PC-3 (cell line): ENCODE measurements around the gene RTN4RL2. TPM values are rescaled to one million over a fixed set of nuclear protein-coding genes. Genes with fewer than 3 reads are reported as not detected.

Source experiments
- ATAC-seq: fragments of 200-7000 bp; cut with Tn5 transposase; 2 replicates; pipeline ENCODE4 v1.9.1; 2020; ENCODE audit warnings: mild to moderate bottlenecking, moderate library complexity
- BruUV-seq: library from RNA; stranded (reverse); fragments of 400-500 nt; replicated peaks from 2 replicates; lab custom pipeline; 2021; lab: Mats Ljungman, UMichigan
- CTCF ChIA-PET: fragments of 300-600 bp; sonication (Branson Sonifier 250); formaldehyde crosslinking; loops from one replicate; lab custom pipeline; 2022; ENCODE audit warnings: antibody characterized with exemption; lab: Charles Lee
- POLR2A ChIA-PET: fragments of 300-600 bp; sonication (Branson Sonifier 250); formaldehyde crosslinking; loops from one replicate; lab custom pipeline; 2022; ENCODE audit warnings: antibody characterized with exemption; ENCODE audit not compliant: unreplicated experiment; lab: Charles Lee
- DNase-seq: peaks from one replicate; pipeline ENCODE4 v3.0.0-alpha.2; 2015
- H2AFZ ChIP-seq: fragments of 300-600 bp; sonication (generic); 2 replicates; pipeline ENCODE4 v1.6.0; 2016; ENCODE audit warnings: antibody characterized with exemption, low read length
- H3F3A ChIP-seq: fragments of 300-600 bp; sonication (generic); one replicate; pipeline ENCODE4 v1.6.0; 2017; ENCODE audit warnings: antibody characterized with exemption, low read length, control low read depth, mild to moderate bottlenecking; ENCODE audit not compliant: unreplicated experiment
- H3K27ac ChIP-seq: fragments of 300-600 bp; sonication (generic); 2 replicates; pipeline ENCODE4 v1.5.1; 2016; ENCODE audit warnings: mild to moderate bottlenecking, low read length
- H3K27me3 ChIP-seq: fragments of 300-600 bp; sonication (generic); 2 replicates; pipeline ENCODE4 v1.6.1; 2016; ENCODE audit warnings: low read length, mixed read lengths
- H3K36me3 ChIP-seq: fragments of 300-600 bp; sonication (generic); 2 replicates; pipeline ENCODE4 v1.6.1; 2016; ENCODE audit warnings: low read depth, mixed run types, low read length, mixed read lengths
- H3K4me1 ChIP-seq: fragments of 300-600 bp; sonication (generic); 2 replicates; pipeline ENCODE4 v1.5.1; 2016; ENCODE audit warnings: low read length; ENCODE audit not compliant: insufficient read depth
- H3K4me2 ChIP-seq: fragments of 300-600 bp; sonication (generic); 2 replicates; pipeline ENCODE4 v1.6.0; 2016; ENCODE audit warnings: low read length
- H3K4me3 ChIP-seq: fragments of 300-600 bp; sonication (generic); 2 replicates; pipeline ENCODE4 v1.5.1; 2016; ENCODE audit warnings: mild to moderate bottlenecking, low read length, mixed read lengths
- H3K79me2 ChIP-seq: fragments of 300-600 bp; sonication (generic); 2 replicates; pipeline ENCODE4 v1.6.1; 2017; ENCODE audit warnings: low read length, mixed read lengths
- H3K9ac ChIP-seq: fragments of 300-600 bp; sonication (generic); 2 replicates; pipeline ENCODE4 v1.6.0; 2016; ENCODE audit warnings: mild to moderate bottlenecking, low read length
- H3K9me2 ChIP-seq: fragments of 300-600 bp; sonication (generic); replicated peaks from 2 replicates; pipeline ENCODE4 v1.6.1; 2016; ENCODE audit warnings: mixed run types, low read length, mixed read lengths
- H3K9me3 ChIP-seq: fragments of 300-600 bp; sonication (generic); 2 replicates; pipeline ENCODE4 v1.6.1; 2016; ENCODE audit warnings: low read length, mixed read lengths
- H4K20me1 ChIP-seq: fragments of 300-600 bp; sonication (generic); 2 replicates; pipeline ENCODE4 v1.6.1; 2016; ENCODE audit warnings: low read length, mixed read lengths
- CTCF ChIP-seq: fragments of 300-600 bp; sonication (generic); conservative IDR thresholded peaks from 2 replicates; pipeline ENCODE4 v1.5.1; 2017; ENCODE audit warnings: antibody characterized with exemption, low read depth, mild to moderate bottlenecking, low read length
- EZH2 ChIP-seq: fragments of 300-600 bp; sonication (generic); IDR thresholded peaks from one replicate; pipeline ENCODE4 v1.6.1; 2017; ENCODE audit warnings: antibody characterized with exemption, mild to moderate bottlenecking, low read length; ENCODE audit not compliant: unreplicated experiment
- EZH2phosphoT487 ChIP-seq: fragments of 300-600 bp; sonication (generic); IDR thresholded peaks from 2 replicates; pipeline ENCODE4 v1.6.1; 2018; ENCODE audit warnings: mild to moderate bottlenecking, antibody characterized with exemption, low read length, borderline replicate concordance
- intact Hi-C: fragments of 100-400 bp; cut with micrococcal nuclease; formaldehyde crosslinking; loops from 2 replicates; pipeline ENCODE4 v1.9.0; 2023
- total RNA-seq: library from RNA; depleted of rRNA; stranded (reverse); fragments of >200 nt; gene quantifications from 2 replicates; pipeline ENCODE4 v1.2.3, GENCODE V29; 2014

Gene RTN4RL2
- total RNA-seq, 1 experiment from 2014 or later = 3.5 TPM

- Histone ChIP-seq H3K4me2 (no peak overlapping the region), H4K20me1 (no peaks in the 10 kb centered on the region), H3K4me3 (no peak overlapping the region), H3F3A (no peaks in the 10 kb centered on the region), H3K4me1 (peaks cover 29% of the 10 kb centered on the region), H2AFZ (no peak overlapping the region), H3K79me2 (peaks cover 15% of the 10 kb centered on the region), H3K27ac (no peak overlapping the region), H3K9me2 (no peaks in the 10 kb centered on the region), H3K27me3 (no peaks in the 10 kb centered on the region), H3K36me3 (0 out of 2 replicates have a peak, but pooled peaks cover 4% of the 10 kb centered on the region), H3K9ac (no peak overlapping the region), H3K9me3 (no peaks in the 10 kb centered on the region)
- ATAC-seq (no peak), DNase-seq (no peak)
- CTCF ChIA-PET = no interaction called here
- POLR2A ChIA-PET = no interaction called here
- intact Hi-C loops = no loop called here
- TF ChIP-seq EZH2phosphoT487 (no peak), EZH2 (no peak), CTCF (no peak)
- no TSS peak for BruUV-seq
Measured at GRCh38 chr11:57421805-57422204, 38.5 kb upstream of the RTN4RL2 start.

GRCh38 chr11:57422669-57423068 lies 37.7 kb upstream of the RTN4RL2 start:
- Histone ChIP-seq H3K36me3 (0 out of 2 replicates have a peak, but pooled peaks cover 1% of the 10 kb centered on the region), H3K4me3 (no peak overlapping the region), H3K9ac (no peak overlapping the region), H3K4me1 (peaks cover 37% of the 10 kb centered on the region), H3K27ac (no peak overlapping the region), H3K4me2 (no peak overlapping the region), H3K79me2 (peaks cover 15% of the 10 kb centered on the region), H2AFZ (no peak overlapping the region), H3K27me3 (no peaks in the 10 kb centered on the region), H3K9me2 (no peaks in the 10 kb centered on the region), H4K20me1 (no peaks in the 10 kb centered on the region), H3F3A (no peaks in the 10 kb centered on the region), H3K9me3 (no peaks in the 10 kb centered on the region)
- BruUV-seq = no TSS peak
- intact Hi-C loops = no loop called here
- ChIA-PET CTCF (no interaction called here), POLR2A (no interaction called here)
- DNase-seq (no peak), ATAC-seq (no peak)
- no peak for TF ChIP-seq CTCF
- no peak for TF ChIP-seq EZH2
- TF ChIP-seq EZH2phosphoT487 = no peak

GRCh38 chr11:57424137-57424791 lies 36.1 kb upstream of the RTN4RL2 start:
- Histone ChIP-seq H3K4me1 (peaks cover 43% of the 10 kb centered on the region), H2AFZ (no peak overlapping the region), H3K27ac (no peak overlapping the region), H4K20me1 (no peaks in the 10 kb centered on the region), H3K36me3 (no peaks in the 10 kb centered on the region), H3K79me2 (peaks cover 15% of the 10 kb centered on the region), H3K4me3 (no peak overlapping the region), H3K9me3 (no peaks in the 10 kb centered on the region), H3K9ac (no peak overlapping the region), H3K27me3 (no peaks in the 10 kb centered on the region), H3F3A (no peaks in the 10 kb centered on the region), H3K9me2 (no peaks in the 10 kb centered on the region), H3K4me2 (peak overlapping the region; percentile 71)
- POLR2A ChIA-PET = no interaction called here
- CTCF ChIA-PET = interaction anchor here (0.7 kb wide), 1 partner anchor 10 kb away, joined by 4 read pairs; no protein-coding TSS in a partner anchor
- no peak for DNase-seq
- ATAC-seq = no peak
- intact Hi-C loops = no loop called here
- BruUV-seq = no TSS peak
- TF ChIP-seq EZH2 (no peak), EZH2phosphoT487 (no peak), CTCF (no peak)
